Spinal cord (tissue), 10 donors: Measurements from ENCODE around the gene TPST1. TPM values are rescaled to one million over a fixed set of nuclear protein-coding genes. Genes with fewer than 3 reads are reported as not detected.
"Not testable (repeated sequence)": the region's sequence is repeated elsewhere in the genome, so short reads cannot be mapped to it uniquely, and the experiment has no call there.

Experiments used
- DNase-seq, 6 donors: peaks; one replicate each; pipeline versions ENCODE4 v3.0.0 to v3.0.0-alpha.2; 2013 to 2015; ENCODE audit warnings: low spot score in 6 of 6, low read depth in 4 of 6
- H3K27ac ChIP-seq: one replicate; pipeline ENCODE4 v1.5.1; 2013; ENCODE audit warnings: low read depth, low read length, control low read depth
- H3K27me3 ChIP-seq: one replicate; pipeline ENCODE4 v1.6.1; 2013; ENCODE audit warnings: low read length; ENCODE audit not compliant: control insufficient read depth, insufficient read depth
- H3K36me3 ChIP-seq: one replicate; pipeline ENCODE4 v1.6.1; 2013; ENCODE audit warnings: low read length; ENCODE audit not compliant: control insufficient read depth, insufficient read depth
- H3K4me1 ChIP-seq: one replicate; pipeline ENCODE4 v1.6.1; 2013; ENCODE audit warnings: low read length; ENCODE audit not compliant: control insufficient read depth, insufficient read depth
- H3K4me3 ChIP-seq: one replicate; pipeline ENCODE4 v1.5.1; 2013; ENCODE audit warnings: low read depth, low read length, control low read depth
- H3K9me3 ChIP-seq: one replicate; pipeline ENCODE4 v1.6.1; 2013; ENCODE audit warnings: low read length; ENCODE audit not compliant: control insufficient read depth, insufficient read depth
- WGBS: methylation state at CpG from one replicate; pipeline ENCODE4 v1.1.5; 2013; ENCODE audit warnings: missing lambda C conversion rate; ENCODE audit not compliant: insufficient coverage; 5-methylcytosine and 5-hydroxymethylcytosine counted together
- polyA plus RNA-seq, 2 donors: library from polyadenylated mRNA; unstranded; fragments of 120-200 nt; gene quantifications; one replicate each; pipeline ENCODE4 v1.2.1, GENCODE V29; 2013; ENCODE audit not compliant: insufficient read length in 2 of 2
- total RNA-seq, 2 donors: library from RNA; depleted of rRNA in 1 of 2; stranded (reverse); fragments of 120-200 nt in 1 of 2; fragments of >200 nt in 1 of 2; gene quantifications; one replicate each; pipeline versions ENCODE4 v1.2.3 to v1.2.4, GENCODE V29; 2013 to 2014
- donor health status: healthy.

Gene TPST1
- total and polyA plus RNA-seq, 4 donors: 47.9 to 77.4 (median 55.0) TPM

GRCh38 chr7:66313886-66314568 is 108.9 kb downstream of the TPST1 start:
- 95% methylated on average over 4 of the region's 8 CpGs for WGBS
- no peaks in the 10 kb centered on the region for H3K9me3 ChIP-seq
- no peak for DNase-seq
- H3K27ac ChIP-seq: no peak overlapping the region
- no peak overlapping the region for H3K4me3 ChIP-seq
- no peaks in the 10 kb centered on the region for H3K4me1 ChIP-seq
- H3K27me3 ChIP-seq: no peaks in the 10 kb centered on the region
- H3K36me3 ChIP-seq: no peaks in the 10 kb centered on the region

DNA sequence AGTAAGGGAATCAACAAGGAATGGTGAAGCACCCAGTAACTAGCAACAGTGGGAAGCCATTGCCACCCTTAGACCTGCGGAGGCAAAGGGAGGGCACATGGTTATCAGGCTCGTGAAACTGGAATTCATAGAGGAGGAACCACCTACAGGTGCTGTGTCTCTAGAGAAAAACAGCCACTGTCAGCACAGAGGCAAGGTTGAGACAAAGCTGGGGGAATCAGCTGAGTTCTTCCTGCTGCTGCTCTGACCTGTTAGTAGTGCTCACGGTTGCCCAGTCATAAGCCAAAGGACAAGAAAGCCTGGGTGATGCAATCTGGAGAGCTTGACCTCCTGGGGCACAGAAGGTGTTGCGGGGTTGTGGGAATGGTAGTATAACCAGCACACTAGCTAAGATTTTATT is 110.1 kb downstream of the TPST1 start:
- WGBS: 55% methylated on average over 3 of the region's 4 CpGs
- H3K27me3 ChIP-seq: no peaks in the 10 kb centered on the region
- no peaks in the 10 kb centered on the region for H3K4me1 ChIP-seq

GRCh38 chr7:66319407-66319979 is 114.4 kb downstream of the TPST1 start:
- Histone ChIP-seq H3K4me1 (no peaks in the 10 kb centered on the region), H3K36me3 (no peaks in the 10 kb centered on the region), H3K27me3 (no peaks in the 10 kb centered on the region), H3K9me3 (no peaks in the 10 kb centered on the region), H3K4me3 (no peak overlapping the region), H3K27ac (no peak overlapping the region)
- WGBS: no CpG with 5 or more reads among the region's 1 CpG
- no peak for DNase-seq

More for the DNA sequence above, 110.1 kb downstream of the TPST1 start:
- no peak for DNase-seq
- H3K27ac ChIP-seq: no peak overlapping the region
- H3K36me3 ChIP-seq: no peaks in the 10 kb centered on the region
- no peaks in the 10 kb centered on the region for H3K9me3 ChIP-seq
- no peak overlapping the region for H3K4me3 ChIP-seq

GRCh38 chr7:66321283-66321682 is 116.1 kb downstream of the TPST1 start:
- Histone ChIP-seq H3K4me1 (no peaks in the 10 kb centered on the region), H3K27me3 (no peaks in the 10 kb centered on the region), H3K27ac (no peak overlapping the region), H3K9me3 (no peaks in the 10 kb centered on the region), H3K4me3 (no peak overlapping the region), H3K36me3 (no peaks in the 10 kb centered on the region)
- DNase-seq: no peak

DNA sequence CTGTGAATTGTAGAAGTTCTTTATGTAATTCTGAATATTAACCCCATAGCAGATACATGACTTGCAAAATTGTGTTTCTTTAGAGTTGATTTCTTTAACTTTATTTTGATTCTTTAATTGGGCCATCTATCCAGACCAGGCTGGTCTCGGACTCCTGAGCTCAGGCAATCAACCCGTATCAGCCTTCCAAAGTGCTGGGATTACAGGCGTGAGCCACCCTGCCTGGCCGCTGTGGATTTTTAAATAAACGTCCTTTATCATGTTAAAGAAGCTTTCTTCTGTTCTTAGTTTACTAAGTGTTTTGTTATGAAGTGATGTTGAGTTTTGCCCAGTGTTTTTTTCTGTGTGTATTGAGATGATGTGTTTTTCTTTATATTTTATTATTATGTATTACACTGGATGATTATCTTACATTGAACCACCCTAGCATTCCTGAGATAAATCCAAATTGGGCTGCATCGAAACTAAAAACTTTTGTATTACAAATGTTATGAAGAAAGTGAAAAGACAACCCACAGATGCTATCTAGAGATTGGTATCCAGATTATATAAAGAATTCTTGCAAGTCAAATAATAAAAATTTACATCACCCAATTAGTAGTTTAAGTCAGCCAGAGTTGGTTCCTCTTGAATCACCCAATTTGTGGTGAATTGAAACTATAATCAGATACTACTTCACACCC is 118.1 kb downstream of the TPST1 start:
- H3K27me3 ChIP-seq: no peaks in the 10 kb centered on the region
- no peaks in the 10 kb centered on the region for H3K9me3 ChIP-seq
- H3K36me3 ChIP-seq: no peaks in the 10 kb centered on the region

GRCh38 chr7:66324985-66325384 is 119.9 kb downstream of the TPST1 start:
- H3K9me3 ChIP-seq, H3K27ac ChIP-seq, H3K36me3 ChIP-seq, H3K27me3 ChIP-seq, H3K4me3 ChIP-seq, DNase-seq, H3K4me1 ChIP-seq: not testable (repeated sequence)
- no CpG with 5 or more reads among the region's 6 CpGs for WGBS

More for the DNA sequence above, 118.1 kb downstream of the TPST1 start:
- H3K4me1 ChIP-seq: no peaks in the 10 kb centered on the region
- 100% methylated on average over 1 of the region's 6 CpGs for WGBS
- no peak for DNase-seq
- H3K4me3 ChIP-seq: no peak overlapping the region
- H3K27ac ChIP-seq: no peak overlapping the region

DNA sequence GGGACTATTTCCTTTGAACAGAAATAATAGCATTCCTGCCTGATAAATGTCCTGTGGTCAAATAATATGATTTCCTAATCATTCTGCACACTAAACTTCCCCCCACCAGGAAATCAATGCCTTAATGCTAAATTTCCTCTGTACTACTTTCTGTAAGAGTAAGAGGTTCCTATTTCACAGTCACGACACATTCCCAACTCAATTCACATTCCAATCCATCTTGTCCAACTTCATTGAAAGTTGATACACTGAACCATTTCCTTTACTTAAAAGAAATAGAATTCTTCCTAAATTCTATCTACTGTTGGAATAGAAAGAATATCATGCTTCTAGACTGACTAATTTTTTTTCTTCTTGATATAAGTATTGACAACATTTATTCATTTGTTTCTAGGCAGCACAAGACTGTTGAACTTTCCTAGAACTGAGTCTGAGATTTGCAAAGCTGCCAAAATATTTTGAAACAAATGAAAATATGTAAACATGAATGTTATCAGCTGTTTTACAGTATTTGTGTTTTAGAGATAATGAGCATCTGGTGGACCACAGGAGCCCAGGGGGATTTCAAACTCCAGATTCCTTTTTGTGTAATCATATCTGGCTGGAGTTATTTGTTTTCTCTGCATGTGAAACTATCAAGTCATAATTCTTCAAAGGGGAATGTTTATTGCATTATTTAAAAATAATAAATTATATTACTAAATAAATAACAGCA is 121.5 kb downstream of the TPST1 start:
- Histone ChIP-seq H3K36me3 (no peaks in the 10 kb centered on the region), H3K27me3 (no peaks in the 10 kb centered on the region), H3K4me3 (no peak overlapping the region), H3K4me1 (no peaks in the 10 kb centered on the region), H3K9me3 (no peaks in the 10 kb centered on the region), H3K27ac (no peak overlapping the region)
- DNase-seq: peak in 1 of 6 donors; percentile 14
- WGBS: no CpG with 5 or more reads among the region's 1 CpG

DNA sequence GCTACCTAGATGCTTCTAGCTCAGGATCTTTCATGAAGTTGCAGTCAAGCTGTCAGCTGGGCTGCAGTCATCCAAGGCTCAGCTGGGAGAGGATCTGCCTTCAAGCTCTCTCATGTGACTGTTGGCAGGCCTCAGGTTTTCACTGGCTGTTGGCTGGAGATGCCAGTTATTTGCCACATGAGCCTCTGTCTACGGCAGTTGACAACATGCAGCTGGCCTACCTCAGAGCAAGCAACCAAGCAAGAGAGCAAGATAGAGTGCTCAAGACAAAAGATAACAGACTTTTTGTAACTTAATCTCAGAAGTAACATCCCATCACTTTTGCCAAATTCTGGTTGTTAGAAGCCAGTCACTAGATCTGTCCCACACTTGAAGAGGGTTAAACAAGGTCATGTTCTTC is 125.8 kb downstream of the TPST1 start:
- WGBS: 50% methylated on average over 1 of the region's 1 CpG
- H3K9me3 ChIP-seq: no peaks in the 10 kb centered on the region
- no peak overlapping the region for H3K27ac ChIP-seq
- no peaks in the 10 kb centered on the region for H3K27me3 ChIP-seq
- no peaks in the 10 kb centered on the region for H3K4me1 ChIP-seq
- H3K4me3 ChIP-seq: no peak overlapping the region
- H3K36me3 ChIP-seq: no peaks in the 10 kb centered on the region
- DNase-seq: peak in 2 of 6 donors; percentile 42 to 63

DNA sequence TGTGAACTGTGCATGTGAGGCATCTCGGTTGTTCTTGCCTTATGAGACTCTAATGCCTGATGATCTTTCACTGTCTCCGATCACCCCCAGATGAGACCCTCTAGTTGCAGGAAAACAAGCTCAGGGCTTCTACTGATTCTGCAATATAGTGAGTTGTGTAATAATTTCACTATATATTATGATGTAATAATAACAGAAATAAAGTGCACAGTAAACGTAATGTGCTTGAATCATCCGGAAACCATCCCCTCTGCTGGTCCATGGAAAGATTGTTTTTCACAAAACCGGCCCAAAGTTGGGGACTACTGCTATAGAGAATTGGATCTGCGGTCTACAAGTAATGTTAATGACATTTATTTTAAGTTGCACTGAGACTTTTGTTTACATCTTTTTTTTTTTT is 126.7 kb downstream of the TPST1 start:
- Histone ChIP-seq H3K4me1 (no peaks in the 10 kb centered on the region), H3K4me3 (no peak overlapping the region), H3K27ac (no peak overlapping the region), H3K9me3 (no peaks in the 10 kb centered on the region), H3K36me3 (no peaks in the 10 kb centered on the region), H3K27me3 (no peaks in the 10 kb centered on the region)
- no peak for DNase-seq
- 100% methylated on average over 1 of the region's 6 CpGs for WGBS
